Choroid plexus epithelial cell (primary cell): Measurements from ENCODE around the gene GYS1.
"Not testable (repeated sequence)": the region's sequence is repeated elsewhere in the genome, so short reads cannot be mapped to it uniquely, and the experiment has no call there.

Source experiments
- DNase-seq: peaks from one replicate; pipeline ENCODE4 v3.0.0-alpha.2; 2010; ENCODE audit warnings: low read depth
- H3K4me3 ChIP-seq: 2 replicates; pipeline ENCODE4 v1.5.1; 2011; ENCODE audit warnings: low read depth, mild to moderate bottlenecking, control low read depth, low read length, moderate library complexity
- CTCF ChIP-seq: conservative IDR thresholded peaks from 2 replicates; pipeline ENCODE4 v1.5.1; 2011; ENCODE audit warnings: low read depth, mild to moderate bottlenecking, control low read depth, inconsistent platforms, low read length, moderate library complexity

GYS1 gene

GRCh38 chr19:48925240-48925843 lies 67.8 kb downstream of the GYS1 start:
- peak; percentile 13 for DNase-seq
- no peak for TF ChIP-seq CTCF
- no peak overlapping the region for H3K4me3 ChIP-seq

- TF ChIP-seq CTCF: no peak
- no peak for DNase-seq
- no peak overlapping the region for H3K4me3 ChIP-seq
These were observed 70.3 kb downstream of the GYS1 start for GRCh38 chr19:48922548-48923490.

- TF ChIP-seq CTCF: no peak
- DNase-seq: no peak
- no peak overlapping the region for H3K4me3 ChIP-seq
These were observed 71.2 kb downstream of the GYS1 start for GRCh38 chr19:48921721-48922500.

- no peak for TF ChIP-seq CTCF
- H3K4me3 ChIP-seq: no peak overlapping the region
- no peak for DNase-seq
These were observed 72.2 kb downstream of the GYS1 start for GRCh38 chr19:48920949-48921348.

GRCh38 chr19:48919271-48919670 lies 73.8 kb downstream of the GYS1 start:
- DNase-seq, H3K4me3 ChIP-seq: not testable (repeated sequence)

- TF ChIP-seq CTCF: no peak
- H3K4me3 ChIP-seq: no peak overlapping the region
- peak; percentile 20 for DNase-seq
These were observed 74.3 kb downstream of the GYS1 start for GRCh38 chr19:48918801-48919247.
